NOMO-1 treated with DMSO at 0.1 percent for 48 hours (cell line): ENCODE measurements around the gene DPY19L3.
"Not testable (repeated sequence)": the region's sequence is repeated elsewhere in the genome, so short reads cannot be mapped to it uniquely, and the experiment has no call there.

Experiments used
- DNase-seq: peaks from one replicate; lab custom pipeline; 2025; ENCODE audit not compliant: unreplicated experiment; lab: John Stamatoyannopoulos, UW

The DPY19L3 gene

GRCh38 chr19:32405431-32406160 lies at the start of gene DPY19L3:
Gene DPY19L3, plus strand, starts transcription at chr19:32405770. Its CDS starts 2,484 bp downstream, at chr19:32408254.
- peak; percentile 90 for DNase-seq

- DNase-seq, result no peak
Observed at GRCh38 chr19:32357720-32358119, 47.9 kb upstream of the DPY19L3 start.

GRCh38 chr19:32358321-32358720 lies 47.2 kb upstream of the DPY19L3 start:
- no peak for DNase-seq

GRCh38 chr19:32359581-32359980 lies 46.0 kb upstream of the DPY19L3 start:
- DNase-seq, result no peak

- no peak for DNase-seq
Observed at GRCh38 chr19:32361574-32362317, 43.8 kb upstream of the DPY19L3 start.

GRCh38 chr19:32362318-32362691 lies 43.3 kb upstream of the DPY19L3 start:
- DNase-seq, result no peak

GRCh38 chr19:32363175-32363574 lies 42.4 kb upstream of the DPY19L3 start:
- DNase-seq, result peak; percentile 88

- no peak for DNase-seq
Observed at GRCh38 chr19:32363632-32364031, 41.9 kb upstream of the DPY19L3 start.

GRCh38 chr19:32364040-32364439 lies 41.5 kb upstream of the DPY19L3 start:
- DNase-seq, result no peak

- no peak for DNase-seq
Observed at GRCh38 chr19:32367063-32367462, 38.5 kb upstream of the DPY19L3 start.

GRCh38 chr19:32367948-32368536 lies 37.5 kb upstream of the DPY19L3 start:
- no peak for DNase-seq

GRCh38 chr19:32368787-32369186 lies 36.8 kb upstream of the DPY19L3 start:
- DNase-seq, result no peak

GRCh38 chr19:32372726-32373517 lies 32.6 kb upstream of the DPY19L3 start:
- DNase-seq, result no peak

- DNase-seq, result no peak
Observed at GRCh38 chr19:32373585-32374295, 31.8 kb upstream of the DPY19L3 start.

- not testable (repeated sequence) for DNase-seq
Observed at GRCh38 chr19:32374362-32374761, 31.2 kb upstream of the DPY19L3 start.

GRCh38 chr19:32377088-32377487 lies 28.5 kb upstream of the DPY19L3 start:
- DNase-seq, result not testable (repeated sequence)

GRCh38 chr19:32380269-32380668 lies 25.3 kb upstream of the DPY19L3 start:
- no peak for DNase-seq

- DNase-seq, result no peak
Observed at GRCh38 chr19:32387701-32388392, 17.7 kb upstream of the DPY19L3 start.

GRCh38 chr19:32388393-32388855 lies 17.1 kb upstream of the DPY19L3 start:
- DNase-seq, result no peak

- DNase-seq, result no peak
Observed at GRCh38 chr19:32392901-32393300, 12.7 kb upstream of the DPY19L3 start.
